OCI-LY7 (cell line): ENCODE results near the gene TRIP6.

Source experiments
- EZH2phosphoT487 ChIP-seq: fragments of 200-600 bp; sonication (generic); IDR thresholded peaks from 2 replicates; pipeline ENCODE4 v1.6.1; 2018; ENCODE audit warnings: low read depth, borderline replicate concordance, mild to moderate bottlenecking, mixed run types, antibody characterized with exemption, low read length, moderate library complexity, mixed read lengths
- TF ChIP-seq, protein P1 (sequence below): fragments of 200-600 bp; sonication (generic); conservative IDR thresholded peaks from 2 replicates; pipeline ENCODE4 v1.5.1; 2014; ENCODE audit warnings: mild to moderate bottlenecking, antibody characterized with exemption, low read length, moderate library complexity, mixed read lengths

DNA sequence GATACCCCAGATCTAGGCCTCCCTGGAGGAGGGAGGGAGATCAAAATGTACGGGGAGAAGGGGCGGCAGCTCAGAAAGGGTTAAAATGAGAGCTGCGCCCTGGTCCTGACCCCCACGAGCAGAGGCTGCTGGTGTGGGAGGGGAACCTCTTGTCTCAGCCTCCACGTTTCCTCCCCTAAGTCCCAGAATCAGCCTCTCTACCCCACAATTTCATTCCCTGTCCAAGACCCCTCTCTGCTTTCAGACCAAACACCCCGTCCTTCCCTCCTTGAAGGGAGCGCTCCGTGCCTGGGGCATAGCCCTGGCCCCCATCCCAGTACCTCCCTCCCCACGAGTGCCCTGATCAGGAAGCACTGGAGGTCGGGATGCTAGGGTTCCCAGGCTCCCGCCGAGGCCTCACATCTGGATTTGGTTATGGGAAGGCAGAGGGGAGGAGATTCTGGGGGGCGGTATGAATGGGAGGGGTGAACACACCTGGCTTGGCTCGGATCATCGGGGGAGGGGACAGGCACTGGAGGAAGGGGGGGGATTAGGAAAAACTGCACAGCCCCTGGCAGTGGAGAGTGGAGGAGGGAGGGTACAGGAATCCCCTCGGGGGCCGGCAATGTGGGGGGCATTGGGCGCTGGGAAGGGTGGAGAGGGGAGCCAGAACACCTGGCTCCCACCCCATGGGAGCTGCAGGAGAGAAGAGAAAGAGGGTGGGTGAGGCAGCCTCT, 42.5 kb upstream of the TRIP6 start:
- TF ChIP-seq, protein P1, sequence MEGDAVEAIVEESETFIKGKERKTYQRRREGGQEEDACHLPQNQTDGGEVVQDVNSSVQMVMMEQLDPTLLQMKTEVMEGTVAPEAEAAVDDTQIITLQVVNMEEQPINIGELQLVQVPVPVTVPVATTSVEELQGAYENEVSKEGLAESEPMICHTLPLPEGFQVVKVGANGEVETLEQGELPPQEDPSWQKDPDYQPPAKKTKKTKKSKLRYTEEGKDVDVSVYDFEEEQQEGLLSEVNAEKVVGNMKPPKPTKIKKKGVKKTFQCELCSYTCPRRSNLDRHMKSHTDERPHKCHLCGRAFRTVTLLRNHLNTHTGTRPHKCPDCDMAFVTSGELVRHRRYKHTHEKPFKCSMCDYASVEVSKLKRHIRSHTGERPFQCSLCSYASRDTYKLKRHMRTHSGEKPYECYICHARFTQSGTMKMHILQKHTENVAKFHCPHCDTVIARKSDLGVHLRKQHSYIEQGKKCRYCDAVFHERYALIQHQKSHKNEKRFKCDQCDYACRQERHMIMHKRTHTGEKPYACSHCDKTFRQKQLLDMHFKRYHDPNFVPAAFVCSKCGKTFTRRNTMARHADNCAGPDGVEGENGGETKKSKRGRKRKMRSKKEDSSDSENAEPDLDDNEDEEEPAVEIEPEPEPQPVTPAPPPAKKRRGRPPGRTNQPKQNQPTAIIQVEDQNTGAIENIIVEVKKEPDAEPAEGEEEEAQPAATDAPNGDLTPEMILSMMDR, result no peak
- no peak for TF ChIP-seq EZH2phosphoT487
